PC-3 (cell line): Measurements from ENCODE around the gene RNH1.

Experiments used
- CTCF ChIP-seq: fragments of 300-600 bp; sonication (generic); conservative IDR thresholded peaks from 2 replicates; pipeline ENCODE4 v1.5.1; 2017; ENCODE audit warnings: antibody characterized with exemption, low read depth, mild to moderate bottlenecking, low read length
- EZH2phosphoT487 ChIP-seq: fragments of 300-600 bp; sonication (generic); IDR thresholded peaks from 2 replicates; pipeline ENCODE4 v1.6.1; 2018; ENCODE audit warnings: mild to moderate bottlenecking, antibody characterized with exemption, low read length, borderline replicate concordance

DNA sequence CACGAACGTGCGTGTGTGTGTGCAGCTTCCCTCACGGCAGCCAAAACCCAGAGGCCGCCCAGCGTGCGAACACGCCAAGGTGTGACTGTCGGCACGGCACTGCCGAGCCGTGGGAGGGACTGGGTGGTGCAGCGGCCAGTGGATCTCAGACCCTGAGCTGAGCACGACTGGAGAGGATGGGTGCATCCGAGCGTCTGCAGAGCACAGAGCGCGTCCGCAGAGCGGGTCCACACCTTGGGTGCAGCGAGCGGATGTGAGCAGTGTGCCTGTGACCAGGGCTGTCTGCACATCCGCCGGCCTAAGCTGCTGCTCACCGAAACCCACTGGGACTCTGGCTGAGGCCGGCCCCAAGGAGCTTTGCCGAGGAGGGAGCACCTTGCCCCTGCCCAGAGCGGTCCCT lies 34.2 kb downstream of the RNH1 start:
- TF ChIP-seq CTCF: no peak
- no peak for TF ChIP-seq EZH2phosphoT487
